ENCODE data around the gene PTPRCAP. TPM values are rescaled to one million over a fixed set of nuclear protein-coding genes. Genes with fewer than 3 reads are reported as not detected.

The PTPRCAP gene
- total and polyA plus RNA-seq, 4 experiments from 2014 or later = 208 to 613 (median 420) TPM

GRCh38 chr11:67457453-67457852, 20.0 kb upstream of the PTPRCAP start:
- POLR2A ChIA-PET (ENCODE audit: partially characterized antibody) = interaction anchor here (2.8 to 30.4 kb wide), 2 partner anchors 11 to 19 kb away, joined by 8 to 900 read pairs; partner anchors contain the start of genes CORO1B, PTPRCAP and RPS6KB2

DNA sequence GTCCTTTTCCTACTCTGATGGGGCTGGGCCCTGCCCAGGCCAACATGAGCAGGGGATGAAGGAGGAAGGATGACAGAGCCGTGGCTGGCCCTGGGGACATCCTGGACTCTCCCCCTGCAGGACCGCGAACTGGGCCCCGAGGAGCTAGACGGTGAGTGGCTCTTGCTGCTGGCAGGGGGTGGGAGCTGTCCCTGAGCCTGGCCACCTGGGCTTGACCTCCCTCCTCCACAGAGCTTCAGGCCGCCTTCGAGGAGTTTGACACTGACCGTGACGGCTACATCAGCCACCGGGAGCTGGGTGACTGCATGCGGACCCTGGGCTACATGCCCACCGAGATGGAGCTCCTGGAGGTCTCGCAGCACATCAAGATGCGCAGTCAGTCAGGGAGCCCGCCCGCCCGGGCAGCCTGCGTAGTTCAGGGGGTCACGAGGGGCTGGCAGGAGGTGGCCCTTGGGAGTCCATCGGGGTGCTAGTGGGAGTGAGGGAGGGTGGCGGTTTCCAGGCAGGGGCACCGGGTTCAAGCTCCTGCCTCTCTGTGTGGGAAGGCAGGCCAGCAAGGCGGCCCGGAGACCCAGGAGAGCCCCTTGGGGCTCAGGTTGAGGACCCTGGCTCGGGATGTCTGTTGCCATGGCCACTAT, 18.7 kb upstream of the PTPRCAP start:
- Mint-ChIP-seq H3K27me3 (no peaks in the 10 kb centered on the region), H3K36me3 (no peaks in the 10 kb centered on the region), H3K4me1 (peaks cover 4 to 9% (median 6%) of the 10 kb centered on the region in 4 donors), H3K27ac (no peak overlapping the region), H3K4me3 (no peak overlapping the region), H3K9me3 (no peaks in the 10 kb centered on the region)
- Histone ChIP-seq H3K27me3 (ENCODE audit: insufficient read depth, low read length) (no peaks in the 10 kb centered on the region), H3K27ac (ENCODE audit: low read depth, low read length) (no peak overlapping the region), H3K4me1 (ENCODE audit: insufficient read depth, low read length) (no peaks in the 10 kb centered on the region), H3K4me3 (ENCODE audit: low read length in 2 of 2) (no peak overlapping the region), H3K36me3 (ENCODE audit: insufficient read depth, low read length) (no peaks in the 10 kb centered on the region), H3K9me3 (ENCODE audit: control insufficient read depth in 1 of 2, low read length in 2 of 2) (no peaks in the 10 kb centered on the region)
- intact Hi-C loops (cut with micrococcal nuclease) = no loop called here
- CTCF ChIA-PET (ENCODE audit: partially characterized antibody) = no interaction called here
- DNase-seq = no peak
- POLR2A ChIA-PET (ENCODE audit: partially characterized antibody) = interaction anchor here (1.0 to 30.4 kb wide), 4 partner anchors 9 to 65 kb away, joined by 3 to 900 read pairs (median 6); partner anchors contain the start of genes CORO1B, PPP1CA, PTPRCAP and RAD9A

More at GRCh38 chr11:67457453-67457852, 20.0 kb upstream of the PTPRCAP start:
- H3K36me3 Mint-ChIP-seq = no peaks in the 10 kb centered on the region
- Histone ChIP-seq H3K9me3 (ENCODE audit: control insufficient read depth in 1 of 2, low read length in 2 of 2) (no peaks in the 10 kb centered on the region), H3K4me3 (ENCODE audit: low read length in 2 of 2) (no peak overlapping the region), H3K27me3 (ENCODE audit: insufficient read depth, low read length) (no peaks in the 10 kb centered on the region), H3K27ac (ENCODE audit: low read depth, low read length) (no peak overlapping the region), H3K36me3 (ENCODE audit: insufficient read depth, low read length) (no peaks in the 10 kb centered on the region), H3K4me1 (ENCODE audit: insufficient read depth, low read length) (no peaks in the 10 kb centered on the region)
- no peaks in the 10 kb centered on the region for H3K9me3 Mint-ChIP-seq
- peaks cover 3 to 5% (median 5%) of the 10 kb centered on the region in 4 donors for H3K4me1 Mint-ChIP-seq
- no peak overlapping the region for H3K4me3 Mint-ChIP-seq
- no peak for DNase-seq
- peak overlapping the region in 2 of 7 donors; percentile 30 to 35 for H3K27ac Mint-ChIP-seq
- CTCF ChIA-PET (ENCODE audit: partially characterized antibody) = no interaction called here
- intact Hi-C loops (cut with micrococcal nuclease) = no loop called here
- no peaks in the 10 kb centered on the region for H3K27me3 Mint-ChIP-seq

DNA sequence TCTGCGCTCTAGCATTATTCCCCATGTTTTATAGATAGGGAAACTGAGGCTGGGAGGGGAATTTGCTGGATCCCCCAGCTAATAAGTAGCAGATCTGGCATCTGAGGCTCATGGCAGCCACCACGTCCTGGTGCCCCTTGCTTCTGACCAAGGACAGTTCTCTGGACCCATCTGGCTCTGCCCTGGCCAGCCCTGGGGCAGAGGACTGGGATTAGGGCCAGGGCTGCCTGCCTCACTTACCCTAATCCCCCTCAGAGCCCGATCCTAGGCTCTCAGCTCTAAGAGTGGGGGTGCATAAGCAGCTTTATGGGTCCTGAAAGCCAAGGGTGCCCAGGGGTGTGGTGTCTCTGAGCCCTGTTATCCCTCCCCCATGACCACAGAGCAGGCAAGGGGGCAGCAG, 17.6 kb upstream of the PTPRCAP start, which contains the start of gene CABP4:
CABP4 (plus strand) TSS at position 301 of the 400 bp plus-strand sequence; CDS start at position 371, 70 bp downstream.
- H3K4me3 Mint-ChIP-seq = no peak within 1 kb of the TSS
- ChIA-PET CTCF (ENCODE audit: partially characterized antibody) (no interaction called here), POLR2A (ENCODE audit: partially characterized antibody) (interaction anchor here (0.8 to 30.4 kb wide), 3 partner anchors 14 to 53 kb away, joined by 3 to 900 read pairs (median 7); partner anchors contain the start of genes CORO1B, PPP1CA, PTPRCAP and RPS6KB2)
- no peaks in the 10 kb centered on the region for H3K27me3 Mint-ChIP-seq
- H3K9me3 ChIP-seq (ENCODE audit: control insufficient read depth in 1 of 2, low read length in 2 of 2) = no peaks in the 10 kb centered on the region
- no peak within 1 kb of the TSS for H3K4me3 ChIP-seq (ENCODE audit: low read length in 2 of 2)
- no peaks in the 10 kb centered on the region for H3K36me3 ChIP-seq (ENCODE audit: insufficient read depth, low read length)
- H3K9me3 Mint-ChIP-seq = no peaks in the 10 kb centered on the region
- no peaks in the 10 kb centered on the region for H3K27me3 ChIP-seq (ENCODE audit: insufficient read depth, low read length)
- no peaks in the 10 kb centered on the region for H3K4me1 ChIP-seq (ENCODE audit: insufficient read depth, low read length)
- intact Hi-C loops (cut with micrococcal nuclease) = no loop called here
- no peaks in the 10 kb centered on the region for H3K36me3 Mint-ChIP-seq
- H3K4me1 Mint-ChIP-seq = peaks cover 4 to 11% (median 6%) of the 10 kb centered on the region in 4 donors
- no peak for DNase-seq
- no peak within 1 kb of the TSS for H3K27ac ChIP-seq (ENCODE audit: low read depth, low read length)
- H3K27ac Mint-ChIP-seq = no peak within 1 kb of the TSS

GRCh38 chr11:67453816-67454732, 16.6 kb upstream of the PTPRCAP start:
- ChIA-PET CTCF (ENCODE audit: partially characterized antibody) (no interaction called here), POLR2A (ENCODE audit: partially characterized antibody) (interaction anchor here (0.7 to 30.4 kb wide), 3 partner anchors 12 to 52 kb away, joined by 3 to 900 read pairs (median 7); partner anchors contain the start of genes CORO1B, PPP1CA, PTPRCAP and RPS6KB2)
- H3K36me3 ChIP-seq (ENCODE audit: insufficient read depth, low read length) = no peaks in the 10 kb centered on the region
- Mint-ChIP-seq H3K36me3 (no peaks in the 10 kb centered on the region), H3K27me3 (no peaks in the 10 kb centered on the region), H3K4me1 (peaks cover 5 to 14% (median 8%) of the 10 kb centered on the region in 4 donors), H3K9me3 (no peaks in the 10 kb centered on the region), H3K4me3 (no peak overlapping the region), H3K27ac (no peak overlapping the region)
- no peak for DNase-seq
- H3K27ac ChIP-seq (ENCODE audit: low read depth, low read length) = no peak overlapping the region
- intact Hi-C loops (cut with micrococcal nuclease) = no loop called here
- no peaks in the 10 kb centered on the region for H3K9me3 ChIP-seq (ENCODE audit: control insufficient read depth in 1 of 2, low read length in 2 of 2)
- H3K4me1 ChIP-seq (ENCODE audit: insufficient read depth, low read length) = peaks cover 6% of the 10 kb centered on the region
- no peak overlapping the region for H3K4me3 ChIP-seq (ENCODE audit: low read length in 2 of 2)
- H3K27me3 ChIP-seq (ENCODE audit: insufficient read depth, low read length) = no peaks in the 10 kb centered on the region

GRCh38 chr11:67452141-67452952, 14.9 kb upstream of the PTPRCAP start, which contains the start of gene GPR152:
Gene GPR152, minus strand, starts transcription at chr11:67452729. Its CDS starts 5 bp downstream, at chr11:67452724.
- Mint-ChIP-seq H3K4me3 (no peak within 1 kb of the TSS), H3K4me1 (peaks cover 14 to 29% (median 17%) of the 10 kb centered on the region in 4 donors), H3K9me3 (peaks cover 0 to 2% (median 0%) of the 10 kb centered on the region in 8 donors), H3K36me3 (no peaks in the 10 kb centered on the region), H3K27ac (peak within 1 kb of the TSS in 2 of 7 donors; percentile 22 to 87), H3K27me3 (no peaks in the 10 kb centered on the region)
- H3K9me3 ChIP-seq (ENCODE audit: control insufficient read depth in 1 of 2, low read length in 2 of 2) = no peaks in the 10 kb centered on the region
- DNase-seq = no peak
- CTCF ChIA-PET (ENCODE audit: partially characterized antibody) = no interaction called here
- no peaks in the 10 kb centered on the region for H3K36me3 ChIP-seq (ENCODE audit: insufficient read depth, low read length)
- H3K27ac ChIP-seq (ENCODE audit: low read depth, low read length) = no peak within 1 kb of the TSS
- no peak within 1 kb of the TSS for H3K4me3 ChIP-seq (ENCODE audit: low read length in 2 of 2)
- POLR2A ChIA-PET (ENCODE audit: partially characterized antibody) = interaction anchor here (1.0 to 30.4 kb wide), 8 partner anchors 8 to 60 kb away, joined by 3 to 900 read pairs (median 4); partner anchors contain the start of genes CORO1B, PPP1CA, PTPRCAP and RAD9A
- H3K27me3 ChIP-seq (ENCODE audit: insufficient read depth, low read length) = no peaks in the 10 kb centered on the region
- H3K4me1 ChIP-seq (ENCODE audit: insufficient read depth, low read length) = peaks cover 19% of the 10 kb centered on the region
- intact Hi-C loops (cut with micrococcal nuclease) = no loop called here

DNA sequence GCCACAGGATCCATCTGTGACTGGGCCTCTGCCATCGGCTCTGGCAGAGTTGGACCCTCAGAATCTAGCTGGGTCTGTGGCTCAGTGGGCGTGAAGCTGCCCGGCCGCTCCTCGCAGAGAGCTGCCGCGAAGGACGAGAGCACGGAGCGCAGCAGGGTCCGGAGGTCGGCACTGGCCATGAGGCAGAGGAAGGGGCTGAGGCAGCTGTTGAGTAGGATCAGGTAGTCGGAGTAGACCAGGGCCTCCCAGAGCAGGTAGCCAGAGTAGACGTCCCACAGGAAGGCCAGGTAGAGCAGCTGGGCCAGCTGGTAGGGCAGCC, 14.1 kb upstream of the PTPRCAP start:
- Histone ChIP-seq H3K36me3 (ENCODE audit: insufficient read depth, low read length) (no peaks in the 10 kb centered on the region), H3K9me3 (ENCODE audit: control insufficient read depth in 1 of 2, low read length in 2 of 2) (no peaks in the 10 kb centered on the region), H3K4me1 (ENCODE audit: insufficient read depth, low read length) (peaks cover 26% of the 10 kb centered on the region), H3K27ac (ENCODE audit: low read depth, low read length) (no peak overlapping the region), H3K27me3 (ENCODE audit: insufficient read depth, low read length) (no peaks in the 10 kb centered on the region), H3K4me3 (ENCODE audit: low read length in 2 of 2) (no peak overlapping the region)
- ChIA-PET POLR2A (ENCODE audit: partially characterized antibody) (interaction anchor here (1.0 to 30.4 kb wide), 8 partner anchors 8 to 59 kb away, joined by 3 to 900 read pairs (median 4); partner anchors contain the start of genes CORO1B, PPP1CA, PTPRCAP and RAD9A), CTCF (ENCODE audit: partially characterized antibody) (no interaction called here)
- intact Hi-C loops (cut with micrococcal nuclease) = no loop called here
- no peak for DNase-seq
- Mint-ChIP-seq H3K4me1 (peaks cover 16 to 36% (median 22%) of the 10 kb centered on the region in 4 donors), H3K4me3 (no peak overlapping the region), H3K27me3 (no peaks in the 10 kb centered on the region), H3K9me3 (peaks cover 0 to 2% (median 0%) of the 10 kb centered on the region in 8 donors), H3K36me3 (no peaks in the 10 kb centered on the region), H3K27ac (peak overlapping the region in 1 of 7 donors; percentile 87)
